HG03439 (cell line): ENCODE data around the gene HDAC10.

Experiments used
- ATAC-seq: cut with Tn5 transposase; IDR thresholded peaks from one replicate; pipeline ENCODE4 v1.9.1; 2021; ENCODE audit warnings: mild to moderate bottlenecking, moderate library complexity; ENCODE audit not compliant: unreplicated experiment

Gene HDAC10

GRCh38 chr22:50257041-50257440 is 6.0 kb upstream of the HDAC10 start:
- no peak for ATAC-seq

- no peak for ATAC-seq
Measured at GRCh38 chr22:50256258-50256862, 5.3 kb upstream of the HDAC10 start.

GRCh38 chr22:50255607-50256006 is 4.5 kb upstream of the HDAC10 start:
- no peak for ATAC-seq

- ATAC-seq = no peak
Measured at GRCh38 chr22:50255099-50255498, 4.0 kb upstream of the HDAC10 start.

- no peak for ATAC-seq
Measured at GRCh38 chr22:50253941-50254340, 2.9 kb upstream of the HDAC10 start.

GRCh38 chr22:50253046-50253915 is 2.2 kb upstream of the HDAC10 start:
- ATAC-seq = no peak

- ATAC-seq = no peak
Measured at GRCh38 chr22:50252082-50253045, 1.3 kb upstream of the HDAC10 start.

- ATAC-seq = no peak
Measured at GRCh38 chr22:50251477-50252081, 514 bp upstream of the HDAC10 start.

GRCh38 chr22:50250249-50250554 is 863 bp downstream of the HDAC10 start:
- ATAC-seq = no peak

GRCh38 chr22:50249341-50250248 is 1.5 kb downstream of the HDAC10 start:
- ATAC-seq = no peak

- ATAC-seq = no peak
Measured at GRCh38 chr22:50248196-50249081, 2.6 kb downstream of the HDAC10 start.

GRCh38 chr22:50247748-50248147 is 3.3 kb downstream of the HDAC10 start:
- ATAC-seq = no peak

- no peak for ATAC-seq
Measured at GRCh38 chr22:50246242-50247175, 4.6 kb downstream of the HDAC10 start.

- ATAC-seq = no peak
Measured at GRCh38 chr22:50245214-50246072, 5.6 kb downstream of the HDAC10 start.

GRCh38 chr22:50244420-50245213 is 6.4 kb downstream of the HDAC10 start, which contains the start of gene TUBGCP6:
TUBGCP6 (minus strand) TSS chr22:50245023; CDS start chr22:50244459, 564 bp downstream.
- ATAC-seq = peak; percentile 64
